ENCODE results near the gene ANKS3.

The ANKS3 gene

GRCh38 chr16:4666537-4667202 is 67.4 kb downstream of the ANKS3 start:
- DNase-seq (ENCODE audit: low spot score): no peak

- no peak for DNase-seq (ENCODE audit: low spot score)
These were observed 69.3 kb downstream of the ANKS3 start for GRCh38 chr16:4664538-4665418.

- DNase-seq (ENCODE audit: low spot score): no peak
These were observed 70.2 kb downstream of the ANKS3 start for GRCh38 chr16:4663777-4664465.

GRCh38 chr16:4663465-4663776 is 70.7 kb downstream of the ANKS3 start:
- DNase-seq (ENCODE audit: low spot score): no peak

GRCh38 chr16:4661661-4662060 is 72.4 kb downstream of the ANKS3 start:
- no peak for DNase-seq (ENCODE audit: low spot score)

- no peak for DNase-seq (ENCODE audit: low spot score)
These were observed 73.5 kb downstream of the ANKS3 start for GRCh38 chr16:4660454-4661007.

- DNase-seq (ENCODE audit: low spot score): no peak
These were observed 74.4 kb downstream of the ANKS3 start for GRCh38 chr16:4659363-4660353.

- DNase-seq (ENCODE audit: low spot score): no peak
These were observed 77.1 kb downstream of the ANKS3 start for GRCh38 chr16:4656695-4657686.

- DNase-seq (ENCODE audit: low spot score): no peak
These were observed 77.8 kb downstream of the ANKS3 start for GRCh38 chr16:4656221-4656620.

- DNase-seq (ENCODE audit: low spot score): no peak
These were observed 78.3 kb downstream of the ANKS3 start for GRCh38 chr16:4655801-4656200.

- no peak for DNase-seq (ENCODE audit: low spot score)
These were observed 79.0 kb downstream of the ANKS3 start for GRCh38 chr16:4654964-4655590.

GRCh38 chr16:4654011-4654963 is 79.8 kb downstream of the ANKS3 start:
- no peak for DNase-seq (ENCODE audit: low spot score)

- DNase-seq (ENCODE audit: low spot score): no peak
These were observed 81.5 kb downstream of the ANKS3 start for GRCh38 chr16:4652561-4652960.

- no peak for DNase-seq (ENCODE audit: low spot score)
These were observed 82.2 kb downstream of the ANKS3 start for GRCh38 chr16:4651827-4652226.

GRCh38 chr16:4650443-4651074 is 83.5 kb downstream of the ANKS3 start:
- peak; percentile 82 for DNase-seq (ENCODE audit: low spot score)

- no peak for DNase-seq (ENCODE audit: low spot score)
These were observed 84.2 kb downstream of the ANKS3 start for GRCh38 chr16:4649744-4650442.

GRCh38 chr16:4648917-4649316 is 85.2 kb downstream of the ANKS3 start:
- DNase-seq (ENCODE audit: low spot score): no peak

GRCh38 chr16:4647644-4647980 is 86.5 kb downstream of the ANKS3 start:
- no peak for DNase-seq (ENCODE audit: low spot score)
